Gastroesophageal sphincter (tissue), 3 donors: ENCODE data around the gene STK32C.

Experiments used
- CTCF ChIP-seq, 4 experiments: fragments of 200-600 bp in 2 of 4; fragments of 450-650 bp in 2 of 4; sonication (generic) in 1 of 4; IDR thresholded peaks; one replicate each; pipeline ENCODE4 v1.5.1; 2017 to 2019; ENCODE audit warnings: antibody characterized with exemption in 4 of 4, mild to moderate bottlenecking in 2 of 4, moderate library complexity in 2 of 4
- POLR2A ChIP-seq, 2 donors: fragments of 450-650 bp; IDR thresholded peaks; one replicate each; pipeline ENCODE4 v1.6.1; 2017; ENCODE audit warnings: antibody characterized with exemption in 2 of 2, mild to moderate bottlenecking in 2 of 2, moderate library complexity in 1 of 2
- POLR2AphosphoS5 ChIP-seq: sonication (generic); formaldehyde crosslinking; IDR thresholded peaks from one replicate; pipeline ENCODE4 v1.6.1; 2017; ENCODE audit warnings: antibody characterized with exemption

- no peak for TF ChIP-seq CTCF (IDR thresholded peaks at IDR 0.05)
- TF ChIP-seq POLR2A (IDR thresholded peaks at IDR 0.05) = no peak
- no peak for TF ChIP-seq POLR2AphosphoS5
Measured at GRCh38 chr10:132322586-132323048, 14.9 kb upstream of the STK32C start.
